NB4 (cell line): Measurements from ENCODE around the gene ZNF831.

Source experiments
- MYC ChIP-seq: IDR thresholded peaks from 2 replicates; pipeline ENCODE4 v1.6.1; 2011; ENCODE audit warnings: low read depth, low read length
- POLR2A ChIP-seq: IDR thresholded peaks from 2 replicates; pipeline ENCODE4 v1.6.1; 2011; ENCODE audit warnings: mild to moderate bottlenecking; ENCODE audit not compliant: insufficient read length; ENCODE audit errors: extremely low read depth
- TF ChIP-seq, protein P1 (sequence below): IDR thresholded peaks from 2 replicates; pipeline ENCODE4 v1.6.1; 2011; ENCODE audit warnings: low read depth, low read length
- TF ChIP-seq, protein P2 (sequence below): IDR thresholded peaks from one replicate; pipeline ENCODE4 v1.5.1; 2012; ENCODE audit warnings: low read depth, low read length

DNA sequence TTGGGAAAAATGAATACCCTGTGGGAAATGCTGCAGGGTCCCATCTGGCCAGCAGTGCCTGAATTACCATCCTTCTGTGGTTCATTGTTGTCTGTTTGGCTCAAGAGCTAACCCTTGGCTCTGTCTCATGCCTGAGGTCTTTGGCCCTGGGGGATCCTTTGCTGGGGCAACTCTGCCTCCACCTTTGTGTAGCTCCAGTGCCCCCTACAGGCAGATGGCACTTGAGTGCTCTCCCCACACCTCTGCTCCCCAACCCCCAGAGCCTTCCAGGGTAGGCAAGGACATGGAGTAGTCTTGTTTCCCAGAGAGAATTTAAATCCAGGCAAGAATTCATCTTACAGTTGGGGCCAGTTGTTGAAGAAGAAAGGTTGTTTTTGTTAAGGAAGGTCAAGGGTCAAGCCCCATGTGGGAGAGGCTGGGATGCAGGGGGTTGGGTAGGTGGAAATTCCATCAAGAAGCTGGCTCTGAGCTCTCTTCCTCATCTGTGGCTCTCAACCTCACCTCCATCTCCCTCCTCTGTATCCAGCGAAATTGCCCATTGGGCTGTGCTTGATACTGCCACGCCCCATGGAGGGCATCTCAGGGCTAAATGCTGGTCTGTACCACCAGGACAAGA lies 44.2 kb downstream of the ZNF831 start:
- TF ChIP-seq MYC (no peak), POLR2A (no peak)
- TF ChIP-seq, protein P1, sequence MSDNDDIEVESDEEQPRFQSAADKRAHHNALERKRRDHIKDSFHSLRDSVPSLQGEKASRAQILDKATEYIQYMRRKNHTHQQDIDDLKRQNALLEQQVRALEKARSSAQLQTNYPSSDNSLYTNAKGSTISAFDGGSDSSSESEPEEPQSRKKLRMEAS, result no peak
- TF ChIP-seq, protein P2, sequence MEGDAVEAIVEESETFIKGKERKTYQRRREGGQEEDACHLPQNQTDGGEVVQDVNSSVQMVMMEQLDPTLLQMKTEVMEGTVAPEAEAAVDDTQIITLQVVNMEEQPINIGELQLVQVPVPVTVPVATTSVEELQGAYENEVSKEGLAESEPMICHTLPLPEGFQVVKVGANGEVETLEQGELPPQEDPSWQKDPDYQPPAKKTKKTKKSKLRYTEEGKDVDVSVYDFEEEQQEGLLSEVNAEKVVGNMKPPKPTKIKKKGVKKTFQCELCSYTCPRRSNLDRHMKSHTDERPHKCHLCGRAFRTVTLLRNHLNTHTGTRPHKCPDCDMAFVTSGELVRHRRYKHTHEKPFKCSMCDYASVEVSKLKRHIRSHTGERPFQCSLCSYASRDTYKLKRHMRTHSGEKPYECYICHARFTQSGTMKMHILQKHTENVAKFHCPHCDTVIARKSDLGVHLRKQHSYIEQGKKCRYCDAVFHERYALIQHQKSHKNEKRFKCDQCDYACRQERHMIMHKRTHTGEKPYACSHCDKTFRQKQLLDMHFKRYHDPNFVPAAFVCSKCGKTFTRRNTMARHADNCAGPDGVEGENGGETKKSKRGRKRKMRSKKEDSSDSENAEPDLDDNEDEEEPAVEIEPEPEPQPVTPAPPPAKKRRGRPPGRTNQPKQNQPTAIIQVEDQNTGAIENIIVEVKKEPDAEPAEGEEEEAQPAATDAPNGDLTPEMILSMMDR, result peak; percentile 83
